ENCODE data around the gene ETV7. TPM values are rescaled to one million over a fixed set of nuclear protein-coding genes. Genes with fewer than 3 reads are reported as not detected.
"Not testable (repeated sequence)": the region's sequence is repeated elsewhere in the genome, so short reads cannot be mapped to it uniquely, and the experiment has no call there.

Gene ETV7
- total RNA-seq, 1 donor, result 3.3 TPM

GRCh38 chr6:36340618-36341454, 46.6 kb downstream of the ETV7 start:
- Histone ChIP-seq H3K27me3 (ENCODE audit: insufficient read depth, low read length) (peaks cover 40% of the 10 kb centered on the region), H3K79me2 (ENCODE audit: insufficient read depth, low read length) (no peaks in the 10 kb centered on the region)
- DNase-seq (ENCODE audit: insufficient read length, low spot score, missing footprints), result peak; percentile 91

GRCh38 chr6:36340306-36340617, 47.2 kb downstream of the ETV7 start:
- Histone ChIP-seq H3K4me3 (ENCODE audit: insufficient read depth, low read length) (peak overlapping the region; percentile 67), H4K20me1 (ENCODE audit: insufficient read depth, low read length) (no peaks in the 10 kb centered on the region), H2AFZ (ENCODE audit: low read length) (peak overlapping the region; percentile 97), H3K4me2 (ENCODE audit: insufficient read depth, low read length) (peak overlapping the region; percentile 93), H3K4me1 (ENCODE audit: insufficient read depth, low read length) (peaks cover 7% of the 10 kb centered on the region), H3K9me3 (ENCODE audit: low read depth, low read length) (no peaks in the 10 kb centered on the region), H3K36me3 (ENCODE audit: insufficient read depth, low read length) (no peaks in the 10 kb centered on the region), H3K27ac (ENCODE audit: low read depth, low read length) (no peak overlapping the region), H3K79me2 (ENCODE audit: insufficient read depth, low read length) (no peaks in the 10 kb centered on the region), H3K27me3 (ENCODE audit: insufficient read depth, low read length) (peaks cover 46% of the 10 kb centered on the region)
- no peak for TF ChIP-seq CTCF (IDR thresholded peaks at IDR 0.05; ENCODE audit: extremely low read depth, low read depth, low read length)
- no peak for DNase-seq (ENCODE audit: insufficient read length, low spot score, missing footprints)

More at GRCh38 chr6:36340618-36341454, 46.6 kb downstream of the ETV7 start:
- Histone ChIP-seq H3K4me2 (ENCODE audit: insufficient read depth, low read length) (peak overlapping the region; percentile 93), H3K9me3 (ENCODE audit: low read depth, low read length) (no peaks in the 10 kb centered on the region), H2AFZ (ENCODE audit: low read length) (peak overlapping the region; percentile 97), H3K4me3 (ENCODE audit: insufficient read depth, low read length) (peak overlapping the region; percentile 67), H3K27ac (ENCODE audit: low read depth, low read length) (peak overlapping the region; percentile 28), H4K20me1 (ENCODE audit: insufficient read depth, low read length) (no peaks in the 10 kb centered on the region), H3K4me1 (ENCODE audit: insufficient read depth, low read length) (peaks cover 7% of the 10 kb centered on the region), H3K36me3 (ENCODE audit: insufficient read depth, low read length) (no peaks in the 10 kb centered on the region)
- TF ChIP-seq CTCF (IDR thresholded peaks at IDR 0.05; ENCODE audit: extremely low read depth, low read depth, low read length), result peak; percentile 98

- DNase-seq (ENCODE audit: insufficient read length, low spot score, missing footprints), result no peak
- Histone ChIP-seq H3K4me2 (ENCODE audit: insufficient read depth, low read length) (no peak overlapping the region), H3K27ac (ENCODE audit: low read depth, low read length) (no peak overlapping the region), H3K79me2 (ENCODE audit: insufficient read depth, low read length) (no peaks in the 10 kb centered on the region), H3K27me3 (ENCODE audit: insufficient read depth, low read length) (peaks cover 57% of the 10 kb centered on the region), H4K20me1 (ENCODE audit: insufficient read depth, low read length) (no peaks in the 10 kb centered on the region), H3K9me3 (ENCODE audit: low read depth, low read length) (no peaks in the 10 kb centered on the region), H3K36me3 (ENCODE audit: insufficient read depth, low read length) (no peaks in the 10 kb centered on the region), H3K4me3 (ENCODE audit: insufficient read depth, low read length) (no peak overlapping the region), H3K4me1 (ENCODE audit: insufficient read depth, low read length) (peaks cover 7% of the 10 kb centered on the region), H2AFZ (ENCODE audit: low read length) (no peak overlapping the region)
- no peak for TF ChIP-seq CTCF (IDR thresholded peaks at IDR 0.05; ENCODE audit: extremely low read depth, low read depth, low read length)
Observed at GRCh38 chr6:36339146-36339545, 48.3 kb downstream of the ETV7 start.

GRCh38 chr6:36338223-36338622, 49.2 kb downstream of the ETV7 start:
- H3K4me2 ChIP-seq (ENCODE audit: insufficient read depth, low read length); H4K20me1 ChIP-seq (ENCODE audit: insufficient read depth, low read length); H3K27ac ChIP-seq (ENCODE audit: low read depth, low read length); H2AFZ ChIP-seq (ENCODE audit: low read length); H3K4me3 ChIP-seq (ENCODE audit: insufficient read depth, low read length); H3K9me3 ChIP-seq (ENCODE audit: low read depth, low read length); H3K36me3 ChIP-seq (ENCODE audit: insufficient read depth, low read length); H3K4me1 ChIP-seq (ENCODE audit: insufficient read depth, low read length); H3K79me2 ChIP-seq (ENCODE audit: insufficient read depth, low read length); DNase-seq (ENCODE audit: insufficient read length, low spot score, missing footprints): not testable (repeated sequence)
- H3K27me3 ChIP-seq (ENCODE audit: insufficient read depth, low read length), result peaks cover 66% of the 10 kb centered on the region

Data from osteoblast (primary cell).